Right lobe of liver (tissue), 4 donors: Measurements from ENCODE around the gene SPOCK2.

Experiments
- CTCF ChIP-seq, 4 donors: fragments of 200-600 bp in 3 of 4; fragments of 450-650 bp in 1 of 4; IDR thresholded peaks; one replicate each; pipeline versions ENCODE4 v1.5.1 to v1.8.0; 2016 to 2022; ENCODE audit warnings: antibody characterized with exemption in 4 of 4, mild to moderate bottlenecking in 2 of 4
- POLR2A ChIP-seq: fragments of 450-650 bp; IDR thresholded peaks from one replicate; pipeline ENCODE4 v1.6.1; 2017; ENCODE audit warnings: antibody characterized with exemption, mild to moderate bottlenecking
- donor health status: DM: no; HTN: no; CAD: no.
- donor health status: DM: no; HTN: no; CAD: no.
- donor health status: DM: no; HTN: yes; CAD: no.

GRCh38 chr10:72088889-72089575 is 681 bp upstream of the SPOCK2 start:
- TF ChIP-seq CTCF (IDR thresholded peaks at IDR 0.05): no peak
- no peak for TF ChIP-seq POLR2A
